GM23248 (cell line): ENCODE results near the gene NSUN3. TPM values are rescaled to one million over a fixed set of nuclear protein-coding genes. Genes with fewer than 3 reads are reported as not detected.

Source experiments
- DNase-seq: peaks from one replicate; pipeline ENCODE4 v3.0.0-alpha.2; 2015
- H2AFZ ChIP-seq: fragments of 200-600 bp; sonication (generic); 2 replicates; pipeline ENCODE4 v1.6.1; 2016; ENCODE audit warnings: antibody characterized with exemption
- H3F3A ChIP-seq: fragments of 200-600 bp; sonication (generic); 2 replicates; pipeline ENCODE4 v1.6.1; 2016; ENCODE audit warnings: mild to moderate bottlenecking, antibody characterized with exemption, mixed run types; ENCODE audit not compliant: insufficient read depth
- H3K27ac ChIP-seq: fragments of 200-600 bp; sonication (generic); 2 replicates; pipeline ENCODE4 v1.5.1; 2016; ENCODE audit warnings: mild to moderate bottlenecking
- H3K27me3 ChIP-seq: fragments of 200-600 bp; sonication (generic); replicated peaks from 2 replicates; pipeline ENCODE4 v1.6.1; 2016; ENCODE audit warnings: mild to moderate bottlenecking; ENCODE audit not compliant: insufficient read depth
- H3K36me3 ChIP-seq: fragments of 200-600 bp; sonication (generic); 2 replicates; pipeline ENCODE4 v1.6.1; 2016; ENCODE audit warnings: low read depth, mild to moderate bottlenecking
- H3K4me1 ChIP-seq: fragments of 200-600 bp; sonication (generic); 2 replicates; pipeline ENCODE4 v1.6.1; 2016; ENCODE audit warnings: mild to moderate bottlenecking; ENCODE audit not compliant: insufficient read depth
- H3K4me2 ChIP-seq: fragments of 200-600 bp; sonication (generic); one replicate; pipeline ENCODE4 v1.6.1; 2016; ENCODE audit warnings: mild to moderate bottlenecking; ENCODE audit not compliant: unreplicated experiment
- H3K4me3 ChIP-seq: fragments of 200-600 bp; sonication (generic); 2 replicates; pipeline ENCODE4 v1.5.1; 2016; ENCODE audit warnings: mild to moderate bottlenecking
- H3K79me2 ChIP-seq: fragments of 200-600 bp; sonication (generic); 2 replicates; pipeline ENCODE4 v1.6.1; 2016; ENCODE audit warnings: mild to moderate bottlenecking; ENCODE audit not compliant: insufficient read depth
- H3K9ac ChIP-seq: fragments of 200-600 bp; sonication (generic); 2 replicates; pipeline ENCODE4 v1.6.1; 2016; ENCODE audit warnings: mild to moderate bottlenecking
- H3K9me2 ChIP-seq: fragments of 200-600 bp; sonication (generic); 2 replicates; pipeline ENCODE4 v1.6.1; 2016; ENCODE audit warnings: mixed run types, mild to moderate bottlenecking, moderate library complexity; ENCODE audit not compliant: insufficient read depth
- H3K9me3 ChIP-seq: fragments of 200-600 bp; sonication (generic); one replicate; pipeline ENCODE4 v1.6.1; 2017; ENCODE audit warnings: low read depth
- H4K20me1 ChIP-seq: fragments of 200-600 bp; sonication (generic); 2 replicates; pipeline ENCODE4 v1.6.0; 2016; ENCODE audit not compliant: insufficient read depth
- EZH2 ChIP-seq: fragments of 200-600 bp; sonication (generic); IDR thresholded peaks from 2 replicates; pipeline ENCODE4 v1.6.1; 2018; ENCODE audit warnings: antibody characterized with exemption, mild to moderate bottlenecking; ENCODE audit not compliant: insufficient read depth, poor library complexity, severe bottlenecking
- EZH2phosphoT487 ChIP-seq: fragments of 200-600 bp; sonication (generic); IDR thresholded peaks from 2 replicates; pipeline ENCODE4 v1.6.1; 2018; ENCODE audit warnings: antibody characterized with exemption, moderate library complexity, mild to moderate bottlenecking, low read depth; ENCODE audit not compliant: insufficient read depth
- WGBS, 2 experiments: methylation state at CpG; one replicate each; pipeline ENCODE4 v1.1.6; 2015 to 2017; ENCODE audit warnings: low lambda C conversion rate in 2 of 2, low coverage in 1 of 2; ENCODE audit errors: missing lambda C conversion rate in 2 of 2; 5-methylcytosine and 5-hydroxymethylcytosine counted together
- in situ Hi-C: fragments of 300-500 bp; cut with MboI; formaldehyde crosslinking; loops from 2 replicates; pipeline ENCODE4 v1.15.0; 2020
- polyA plus RNA-seq: library from polyadenylated mRNA; unstranded; fragments of >200 nt; fragmentation: Nextera tagmentation; extraction: Ambion mirVana; gene quantifications from 2 replicates; pipeline ENCODE4 v1.2.1, GENCODE V29; 2016
- total RNA-seq: library from RNA; depleted of rRNA; stranded (reverse); fragments of >200 nt; shearing (Covaris generic); gene quantifications from 2 replicates; pipeline ENCODE4 v1.2.3, GENCODE V29; 2014

Gene NSUN3
- total and polyA plus RNA-seq, 2 experiments from 2014 or later = 4.8 to 22.4 TPM

- no peak overlapping the region for H3K9ac ChIP-seq
- no peak for DNase-seq
- no peaks in the 10 kb centered on the region for H4K20me1 ChIP-seq
- H3K9me3 ChIP-seq = no peaks in the 10 kb centered on the region
- TF ChIP-seq EZH2 (no peak), EZH2phosphoT487 (no peak)
- no peak overlapping the region for H2AFZ ChIP-seq
- no peak overlapping the region for H3K4me2 ChIP-seq
- H3K36me3 ChIP-seq = no peaks in the 10 kb centered on the region
- H3K27me3 ChIP-seq = no peaks in the 10 kb centered on the region
- 0 out of 2 replicates have a peak, but pooled peaks cover 11% of the 10 kb centered on the region for H3K4me1 ChIP-seq
- WGBS, 2 experiments = 98 to 100% methylated on average over 2 of the region's 2 CpGs
- no peaks in the 10 kb centered on the region for H3K9me2 ChIP-seq
- H3K27ac ChIP-seq = no peak overlapping the region
- no peaks in the 10 kb centered on the region for H3F3A ChIP-seq
- H3K4me3 ChIP-seq = no peak overlapping the region
- no peaks in the 10 kb centered on the region for H3K79me2 ChIP-seq
- in situ Hi-C loops = no loop called here
Observed at GRCh38 chr3:94117729-94118128, 54.9 kb downstream of the NSUN3 start.

- DNase-seq = no peak
- TF ChIP-seq EZH2 = no peak
- no peak for TF ChIP-seq EZH2phosphoT487
Observed at GRCh38 chr3:94118390-94118789, 55.5 kb downstream of the NSUN3 start.

DNA sequence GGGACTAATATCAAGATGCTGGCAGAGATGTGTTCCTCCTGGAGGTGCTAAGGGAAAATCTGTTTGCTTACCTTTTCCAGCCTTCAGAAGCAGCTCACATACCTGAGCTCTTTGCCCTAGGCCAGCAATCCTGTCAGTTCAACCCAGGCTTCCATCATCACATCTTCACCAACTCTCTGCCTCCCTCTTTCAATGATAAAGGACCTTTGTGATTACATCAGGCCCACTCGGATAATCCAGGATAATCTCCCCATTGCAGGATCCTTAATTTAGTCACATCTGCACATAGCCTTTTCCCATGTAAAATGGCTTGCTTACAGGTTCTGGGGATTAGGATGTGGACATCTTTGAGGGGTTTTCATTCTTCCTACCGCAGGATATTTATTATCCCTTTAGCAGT is 58.3 kb downstream of the NSUN3 start:
- Histone ChIP-seq H3K9me2 (no peaks in the 10 kb centered on the region), H3K79me2 (no peaks in the 10 kb centered on the region), H3K4me2 (no peak overlapping the region), H4K20me1 (no peaks in the 10 kb centered on the region), H3K27me3 (no peaks in the 10 kb centered on the region), H3F3A (no peaks in the 10 kb centered on the region), H2AFZ (no peak overlapping the region), H3K4me3 (no peak overlapping the region), H3K27ac (no peak overlapping the region), H3K4me1 (0 out of 2 replicates have a peak, but pooled peaks cover 6% of the 10 kb centered on the region), H3K9ac (no peak overlapping the region), H3K36me3 (no peaks in the 10 kb centered on the region), H3K9me3 (no peaks in the 10 kb centered on the region)
- TF ChIP-seq EZH2phosphoT487 (no peak), EZH2 (no peak)
- in situ Hi-C loops = no loop called here
- DNase-seq = no peak
- WGBS, 2 experiments = 83 to 88% methylated on average over 2 of the region's 2 CpGs

More at GRCh38 chr3:94118390-94118789, 55.5 kb downstream of the NSUN3 start:
- WGBS, 2 experiments = 96 to 98% methylated on average over 2 of the region's 2 CpGs
- no peak overlapping the region for H3K4me3 ChIP-seq
- no peak overlapping the region for H3K4me2 ChIP-seq
- no peaks in the 10 kb centered on the region for H4K20me1 ChIP-seq
- H3K9me3 ChIP-seq = no peaks in the 10 kb centered on the region
- no peak overlapping the region for H2AFZ ChIP-seq
- no peak overlapping the region for H3K9ac ChIP-seq
- no peaks in the 10 kb centered on the region for H3K36me3 ChIP-seq
- no peaks in the 10 kb centered on the region for H3F3A ChIP-seq
- H3K4me1 ChIP-seq = 0 out of 2 replicates have a peak, but pooled peaks cover 11% of the 10 kb centered on the region
- H3K27ac ChIP-seq = no peak overlapping the region
- H3K27me3 ChIP-seq = no peaks in the 10 kb centered on the region
- H3K79me2 ChIP-seq = no peaks in the 10 kb centered on the region
- in situ Hi-C loops = no loop called here
- H3K9me2 ChIP-seq = no peaks in the 10 kb centered on the region

DNA sequence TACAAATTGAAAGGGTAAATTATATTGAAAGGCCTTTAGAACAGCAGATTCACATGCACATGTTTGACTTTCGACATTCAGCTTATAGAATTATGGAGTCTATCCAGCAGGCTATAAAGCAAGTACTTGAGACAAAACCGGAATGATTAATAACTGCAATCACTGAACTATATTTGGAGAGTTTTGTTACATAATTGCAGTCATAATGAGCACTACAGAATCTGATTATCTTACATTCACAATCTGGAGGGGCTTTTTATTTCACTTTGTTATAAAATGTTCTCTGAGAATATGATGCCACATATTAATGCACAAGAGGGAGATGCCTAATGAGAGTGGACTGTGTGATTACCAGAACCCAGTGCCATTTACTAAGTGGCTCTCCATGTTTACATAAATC is 64.3 kb downstream of the NSUN3 start:
- peaks cover 3% of the 10 kb centered on the region; the same call in 1 of the 2 replicates for H3K36me3 ChIP-seq
- DNase-seq = no peak
- no peaks in the 10 kb centered on the region for H3K4me1 ChIP-seq
- H3K9me3 ChIP-seq = no peaks in the 10 kb centered on the region
- no peak overlapping the region for H2AFZ ChIP-seq
- H3K27me3 ChIP-seq = no peaks in the 10 kb centered on the region
- no peak overlapping the region for H3K4me2 ChIP-seq
- no peak for TF ChIP-seq EZH2
- TF ChIP-seq EZH2phosphoT487 = no peak
- H3K79me2 ChIP-seq = no peaks in the 10 kb centered on the region
- no peak overlapping the region for H3K27ac ChIP-seq
- H3F3A ChIP-seq = no peaks in the 10 kb centered on the region
- no peak overlapping the region for H3K9ac ChIP-seq
- 39 to 53% methylated on average over 2 of the region's 2 CpGs for WGBS, 2 experiments
- H4K20me1 ChIP-seq = no peaks in the 10 kb centered on the region
- no peaks in the 10 kb centered on the region for H3K9me2 ChIP-seq
- H3K4me3 ChIP-seq = no peak overlapping the region
- in situ Hi-C loops = no loop called here

DNA sequence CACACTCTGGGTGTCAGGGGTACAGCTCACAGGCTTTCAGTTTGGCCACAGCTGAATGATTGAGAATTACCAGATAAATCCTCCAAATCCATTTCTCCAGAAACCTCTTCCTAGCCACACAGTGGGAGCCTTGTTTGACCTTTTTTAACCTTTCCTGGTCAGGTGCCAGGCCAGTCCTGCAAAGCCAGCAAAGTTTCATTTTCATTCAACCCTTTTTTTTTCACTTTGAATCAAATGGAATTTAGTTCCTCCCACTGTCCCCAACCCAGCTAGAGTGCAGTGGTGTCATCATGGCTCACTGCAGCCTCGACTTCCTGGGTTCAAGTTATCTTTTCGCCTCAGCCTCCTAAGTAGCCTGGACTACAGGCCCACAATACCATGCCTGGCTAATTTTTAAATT is 67.8 kb downstream of the NSUN3 start:
- peaks cover 3% of the 10 kb centered on the region; the same call in 1 of the 2 replicates for H3K36me3 ChIP-seq
- no peaks in the 10 kb centered on the region for H3K27me3 ChIP-seq
- H3K27ac ChIP-seq = no peak overlapping the region
- no peaks in the 10 kb centered on the region for H3K9me2 ChIP-seq
- H3K79me2 ChIP-seq = no peaks in the 10 kb centered on the region
- no peak overlapping the region for H3K4me3 ChIP-seq
- H3K4me1 ChIP-seq = no peaks in the 10 kb centered on the region
- no peaks in the 10 kb centered on the region for H4K20me1 ChIP-seq
- no peak overlapping the region for H2AFZ ChIP-seq
- no peak for TF ChIP-seq EZH2
- TF ChIP-seq EZH2phosphoT487 = no peak
- no peaks in the 10 kb centered on the region for H3K9me3 ChIP-seq
- in situ Hi-C loops = no loop called here
- no peak for DNase-seq
- H3K9ac ChIP-seq = no peak overlapping the region
- H3K4me2 ChIP-seq = no peak overlapping the region
- no peaks in the 10 kb centered on the region for H3F3A ChIP-seq
- 92 to 100% methylated on average over 2 of the region's 2 CpGs for WGBS, 2 experiments
